Uterus (tissue), 2 donors: ENCODE results near the gene KRT39.

Experiments used
- POLR2A ChIP-seq, 2 donors: fragments of 450-650 bp; IDR thresholded peaks; one replicate each; pipeline ENCODE4 v1.6.1; 2016; ENCODE audit warnings: antibody characterized with exemption in 2 of 2, mild to moderate bottlenecking in 1 of 2, moderate library complexity in 1 of 2
- TF ChIP-seq, protein P1 (sequence below), 4 experiments: fragments of 200-600 bp in 2 of 4; fragments of 450-650 bp in 2 of 4; sonication (generic) in 2 of 4; IDR thresholded peaks; one replicate each; pipeline ENCODE4 v1.5.1; 2016 to 2019; ENCODE audit warnings: antibody characterized with exemption in 4 of 4, mild to moderate bottlenecking in 2 of 4, moderate library complexity in 1 of 4

DNA sequence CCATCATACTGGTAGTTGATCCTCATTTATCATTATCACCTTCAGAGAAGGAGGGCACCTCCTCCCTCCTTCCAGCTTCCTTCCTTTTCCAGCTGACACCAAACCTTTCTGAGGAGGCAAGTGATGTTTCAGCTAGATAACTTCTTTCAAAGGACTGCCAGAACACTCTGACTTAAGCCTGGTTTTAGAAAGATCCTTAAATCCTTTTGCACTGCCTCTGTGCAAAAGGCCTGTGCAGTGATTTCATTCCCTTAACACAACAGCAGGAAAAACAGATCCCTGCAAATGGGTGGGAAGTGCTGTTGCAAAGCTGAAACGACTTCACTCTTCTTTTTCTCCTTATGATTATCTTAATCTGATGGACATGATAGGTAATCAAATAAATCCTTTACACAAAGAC lies 22.2 kb downstream of the KRT39 start:
- TF ChIP-seq, protein P1, sequence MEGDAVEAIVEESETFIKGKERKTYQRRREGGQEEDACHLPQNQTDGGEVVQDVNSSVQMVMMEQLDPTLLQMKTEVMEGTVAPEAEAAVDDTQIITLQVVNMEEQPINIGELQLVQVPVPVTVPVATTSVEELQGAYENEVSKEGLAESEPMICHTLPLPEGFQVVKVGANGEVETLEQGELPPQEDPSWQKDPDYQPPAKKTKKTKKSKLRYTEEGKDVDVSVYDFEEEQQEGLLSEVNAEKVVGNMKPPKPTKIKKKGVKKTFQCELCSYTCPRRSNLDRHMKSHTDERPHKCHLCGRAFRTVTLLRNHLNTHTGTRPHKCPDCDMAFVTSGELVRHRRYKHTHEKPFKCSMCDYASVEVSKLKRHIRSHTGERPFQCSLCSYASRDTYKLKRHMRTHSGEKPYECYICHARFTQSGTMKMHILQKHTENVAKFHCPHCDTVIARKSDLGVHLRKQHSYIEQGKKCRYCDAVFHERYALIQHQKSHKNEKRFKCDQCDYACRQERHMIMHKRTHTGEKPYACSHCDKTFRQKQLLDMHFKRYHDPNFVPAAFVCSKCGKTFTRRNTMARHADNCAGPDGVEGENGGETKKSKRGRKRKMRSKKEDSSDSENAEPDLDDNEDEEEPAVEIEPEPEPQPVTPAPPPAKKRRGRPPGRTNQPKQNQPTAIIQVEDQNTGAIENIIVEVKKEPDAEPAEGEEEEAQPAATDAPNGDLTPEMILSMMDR (IDR thresholded peaks at IDR 0.05), result no peak
- TF ChIP-seq POLR2A (IDR thresholded peaks at IDR 0.05), result no peak
